Central memory CD4-positive, alpha-beta T cell (primary cell): ENCODE measurements around the gene SLC38A1.
"Not testable (repeated sequence)": the region's sequence is repeated elsewhere in the genome, so short reads cannot be mapped to it uniquely, and the experiment has no call there.

Experiments used
- DNase-seq: peaks from one replicate; pipeline ENCODE4 v3.0.0; 2022

SLC38A1 gene

DNA sequence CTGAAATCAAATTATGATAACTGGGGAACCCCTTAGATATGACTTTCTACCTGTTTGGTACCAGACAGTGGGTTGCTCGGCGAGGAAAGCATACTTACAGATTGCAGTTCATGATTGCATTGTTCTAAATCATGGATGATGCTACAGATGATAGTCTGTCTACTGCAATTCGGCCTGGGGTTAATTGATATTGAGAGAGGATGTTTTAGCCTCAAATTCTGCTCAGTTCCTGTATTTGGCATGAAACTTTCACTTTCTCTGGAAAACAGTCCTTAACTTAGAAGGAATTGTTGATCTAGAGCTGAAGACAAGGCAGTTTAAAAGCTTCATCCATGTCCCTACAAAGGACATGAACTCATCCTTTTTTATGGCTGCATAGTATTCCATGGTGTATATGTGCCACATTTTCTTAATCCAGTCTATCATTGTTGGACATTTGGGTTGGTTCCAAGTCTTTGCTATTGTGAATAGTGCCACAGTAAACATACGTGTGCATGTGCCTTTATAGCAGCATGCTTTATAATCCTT lies 106.2 kb downstream of the SLC38A1 start:
- DNase-seq: not testable (repeated sequence)

DNA sequence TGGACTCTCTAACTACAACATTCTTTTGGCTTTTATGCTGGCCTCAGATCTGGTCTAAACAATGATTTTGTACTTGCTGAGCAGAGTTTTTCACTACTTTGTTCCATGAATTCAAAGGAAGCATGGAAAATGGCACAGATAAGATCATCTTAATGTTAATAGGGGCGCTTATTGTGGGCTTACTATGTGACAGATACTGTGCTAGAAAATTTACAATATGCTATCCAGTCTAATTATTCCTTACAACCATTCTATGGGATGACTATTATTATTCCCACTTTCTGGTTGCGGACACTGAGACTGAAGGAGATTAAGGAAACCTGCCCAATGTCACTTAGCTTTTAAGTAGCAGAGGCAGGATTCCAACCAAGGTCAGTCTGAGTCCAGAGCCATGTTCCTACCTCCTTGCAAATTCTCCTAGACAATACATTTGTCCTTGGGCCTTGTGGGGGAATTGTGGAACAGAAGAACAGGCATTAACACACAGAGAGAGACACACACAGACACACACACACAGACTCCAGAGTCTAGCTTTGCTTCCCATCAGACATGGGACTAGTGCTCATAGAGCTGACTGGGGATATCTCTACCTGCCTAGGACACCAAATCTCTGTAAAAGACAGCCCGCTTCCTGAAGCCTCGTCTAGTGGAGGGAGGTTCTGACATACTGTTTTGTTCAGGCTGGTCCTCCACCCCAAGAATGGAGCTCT lies 107.7 kb downstream of the SLC38A1 start:
- no peak for DNase-seq

DNA sequence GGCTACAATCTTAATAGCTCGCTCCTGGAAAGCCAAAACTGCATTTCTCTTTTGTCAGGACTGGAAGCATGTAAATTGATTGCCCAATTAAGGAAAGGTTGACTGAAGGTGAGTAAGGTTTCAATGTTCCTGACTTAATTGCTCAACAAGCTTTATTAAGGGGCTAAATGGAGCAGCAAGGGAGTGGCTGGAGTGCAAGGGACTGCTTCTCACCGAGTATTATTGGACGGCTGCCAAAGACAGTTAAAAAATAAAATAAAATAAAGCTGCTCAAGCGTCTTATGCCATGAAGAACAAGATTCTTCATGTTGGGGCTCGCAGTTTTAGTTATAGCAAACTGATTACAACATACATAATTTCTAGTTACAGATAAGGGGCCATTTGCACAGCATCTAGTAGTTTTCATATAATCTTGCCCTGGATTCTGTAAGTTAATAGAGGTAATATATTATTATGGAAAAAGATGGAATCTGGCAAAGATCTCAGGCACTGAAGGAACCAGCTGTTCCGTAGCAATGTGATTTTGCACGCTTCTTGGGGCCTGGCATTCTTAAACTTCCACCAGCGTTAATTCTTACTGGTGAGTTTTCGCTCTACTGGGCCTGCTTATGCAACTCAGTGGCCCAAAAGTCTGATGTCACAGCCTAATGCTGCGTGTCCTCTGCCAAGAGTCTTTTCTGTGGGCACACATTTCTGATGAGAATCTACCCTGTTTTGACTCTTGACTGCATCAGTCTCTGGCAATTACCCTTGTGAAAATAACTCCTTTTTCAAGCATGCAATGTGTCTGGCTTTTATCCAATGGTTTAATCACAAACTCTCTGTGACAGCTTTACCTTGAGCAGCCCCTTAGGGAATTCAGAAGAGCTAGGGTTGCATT lies 108.5 kb downstream of the SLC38A1 start:
- no peak for DNase-seq

DNA sequence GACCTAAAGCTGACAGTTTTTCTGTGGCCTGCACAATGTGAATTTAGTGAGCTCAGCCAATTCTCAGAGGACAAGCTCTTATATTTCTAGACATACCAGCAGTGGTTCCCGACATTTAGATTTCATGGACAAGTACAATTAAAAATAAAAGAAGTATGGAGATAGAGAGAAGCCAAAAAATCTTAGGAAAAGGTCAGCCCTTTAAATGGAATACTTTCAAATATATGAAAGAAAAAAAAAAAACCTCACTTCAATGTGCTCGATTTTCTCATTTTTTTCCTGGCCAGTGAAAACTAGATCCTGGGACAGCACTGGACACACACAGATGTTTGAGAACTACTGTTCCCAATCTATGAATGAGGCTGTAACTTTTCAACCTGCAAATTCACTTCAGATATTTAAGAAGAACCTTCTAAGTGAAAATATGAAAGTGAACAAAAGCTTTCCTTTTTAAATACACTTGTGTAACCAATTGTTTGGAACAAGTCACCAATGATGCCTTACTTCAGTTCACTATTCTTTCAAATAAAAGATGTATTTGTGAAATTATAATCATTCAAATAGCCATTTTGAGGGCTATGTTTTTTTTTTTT lies 109.4 kb downstream of the SLC38A1 start:
- DNase-seq: no peak

DNA sequence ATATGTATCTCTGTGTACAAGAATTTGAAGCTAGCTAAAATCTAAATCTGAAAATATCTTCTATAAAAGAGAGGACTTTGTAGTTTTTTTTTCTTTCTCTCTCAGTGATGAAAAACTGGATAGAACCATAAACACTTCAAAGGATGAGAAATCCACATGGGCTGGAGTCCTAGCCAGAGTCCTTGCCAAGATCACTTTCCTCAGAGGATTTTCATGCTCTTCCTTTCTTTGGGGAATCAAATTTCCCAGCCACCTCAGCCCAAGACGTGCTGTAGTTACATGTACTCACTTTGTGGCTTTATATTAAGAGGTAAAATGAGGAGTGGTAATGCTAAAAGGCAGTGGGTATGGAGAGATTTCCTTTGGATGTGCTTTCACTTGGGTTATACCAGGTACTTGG lies 110.3 kb downstream of the SLC38A1 start:
- DNase-seq: no peak

DNA sequence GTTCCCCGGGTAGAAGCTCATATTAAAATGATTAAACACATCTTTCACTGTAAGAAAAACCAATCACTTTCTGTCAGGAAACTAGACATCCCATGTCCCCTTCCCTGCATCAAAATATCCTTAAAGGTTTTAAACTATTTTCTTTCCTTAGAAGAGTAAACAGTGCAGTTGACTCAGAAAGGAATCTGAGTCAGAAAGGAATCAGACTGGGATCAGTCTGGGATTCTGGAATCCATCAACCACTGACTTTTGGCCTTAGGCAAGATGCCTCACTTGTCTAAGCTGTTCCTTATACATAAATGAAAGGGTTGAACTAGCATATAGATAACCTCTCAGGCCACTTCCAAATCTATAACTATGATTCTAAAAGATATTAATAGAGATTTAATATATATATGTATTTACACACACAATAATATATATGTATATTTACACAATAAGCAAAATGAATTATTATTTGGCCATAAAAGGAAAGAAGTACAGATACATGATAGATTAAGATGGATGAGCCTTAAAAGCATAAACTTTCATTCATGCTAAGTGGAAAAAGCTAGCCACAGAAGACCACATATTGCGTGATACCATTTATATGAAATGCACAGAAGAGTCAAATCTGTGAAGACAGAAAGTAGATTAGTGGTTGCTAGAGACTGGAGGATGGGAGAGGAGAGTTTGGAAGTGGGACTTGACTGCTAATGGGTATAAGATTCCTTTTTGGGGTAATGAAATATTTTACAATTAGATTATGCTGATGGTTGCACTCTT lies 114.4 kb downstream of the SLC38A1 start:
- no peak for DNase-seq

DNA sequence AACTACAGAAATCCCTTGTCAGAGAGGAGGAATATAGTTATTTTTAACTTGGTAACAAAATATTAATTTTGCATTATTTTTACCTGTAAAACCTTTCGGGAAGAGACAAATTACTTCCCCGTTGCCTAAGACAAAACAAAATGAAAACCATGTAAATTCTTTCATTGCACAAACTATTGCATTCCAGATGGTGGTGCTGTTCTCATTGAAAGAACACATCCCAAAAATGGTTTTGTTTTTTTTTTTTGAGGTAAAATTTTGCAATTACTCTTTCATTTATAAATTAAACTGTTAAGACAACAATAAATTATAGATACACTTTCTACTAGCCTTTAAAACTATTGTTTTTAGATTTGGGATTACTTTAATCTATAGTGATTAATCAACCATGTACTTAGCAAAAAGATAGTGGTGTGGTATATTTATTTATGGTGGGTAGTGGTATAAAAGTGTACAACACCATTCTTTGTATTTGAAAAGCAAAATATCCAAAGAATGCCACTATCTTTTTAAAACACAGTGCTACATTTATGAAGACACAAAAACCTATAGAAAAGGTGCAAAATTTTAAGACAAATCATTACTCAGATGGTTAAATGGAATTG lies 115.5 kb downstream of the SLC38A1 start:
- peak; percentile 28 for DNase-seq

DNA sequence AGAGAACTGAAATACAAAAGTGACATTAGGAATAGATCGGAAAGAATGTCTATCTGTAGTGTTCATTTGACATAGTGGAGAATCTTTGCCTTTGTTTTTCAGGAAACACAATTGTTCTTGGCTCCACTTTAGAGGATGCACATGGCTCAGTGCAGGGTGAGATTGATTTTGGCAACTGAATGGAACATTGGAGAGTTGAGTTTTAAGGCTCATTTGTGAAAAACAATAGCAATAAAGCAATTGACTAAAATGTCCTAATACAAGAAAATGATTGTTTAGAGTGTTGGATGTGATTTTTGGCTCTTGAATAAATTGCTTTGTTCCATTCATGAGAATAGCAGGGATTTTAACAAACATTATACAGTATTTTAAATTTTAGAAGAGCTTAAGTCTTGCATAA lies 116.4 kb downstream of the SLC38A1 start:
- DNase-seq: no peak

DNA sequence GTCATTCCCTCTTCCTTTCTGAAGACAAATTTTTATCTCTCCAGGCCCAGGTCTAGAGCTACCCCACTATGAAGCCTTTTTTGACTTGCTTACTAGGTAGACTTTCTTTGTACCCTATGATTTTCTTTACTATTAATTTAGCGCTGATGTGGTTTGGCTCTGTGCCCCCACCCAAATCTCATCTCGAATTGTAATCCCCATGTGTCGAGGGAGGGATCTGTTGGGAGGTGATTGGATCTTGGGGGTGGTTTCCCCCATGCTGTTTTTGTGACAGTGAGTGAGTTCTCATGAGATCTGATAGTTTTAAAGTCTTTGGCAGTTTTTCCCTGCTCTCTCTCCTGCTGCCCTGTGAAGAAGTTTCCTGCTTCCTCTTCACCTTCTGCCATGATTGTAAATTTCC lies 118.1 kb downstream of the SLC38A1 start:
- DNase-seq: no peak

DNA sequence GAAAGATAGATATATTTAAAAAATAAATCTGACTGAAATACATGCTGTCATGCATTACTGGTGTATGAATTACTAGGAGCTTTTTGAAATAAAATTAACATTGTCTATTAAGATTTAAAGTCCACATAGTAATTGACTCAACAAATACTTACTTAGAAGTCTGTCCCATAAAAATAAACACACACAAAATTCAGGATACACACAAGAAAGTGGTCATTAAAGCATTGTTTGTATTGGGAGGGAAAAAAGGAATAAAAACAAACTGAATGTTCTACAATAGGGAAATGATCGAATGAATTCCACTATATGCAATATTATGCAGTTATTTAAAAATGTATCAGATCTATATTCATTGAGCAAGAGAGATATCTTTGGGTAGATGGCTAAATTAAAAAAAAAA lies 118.9 kb downstream of the SLC38A1 start:
- DNase-seq: no peak

DNA sequence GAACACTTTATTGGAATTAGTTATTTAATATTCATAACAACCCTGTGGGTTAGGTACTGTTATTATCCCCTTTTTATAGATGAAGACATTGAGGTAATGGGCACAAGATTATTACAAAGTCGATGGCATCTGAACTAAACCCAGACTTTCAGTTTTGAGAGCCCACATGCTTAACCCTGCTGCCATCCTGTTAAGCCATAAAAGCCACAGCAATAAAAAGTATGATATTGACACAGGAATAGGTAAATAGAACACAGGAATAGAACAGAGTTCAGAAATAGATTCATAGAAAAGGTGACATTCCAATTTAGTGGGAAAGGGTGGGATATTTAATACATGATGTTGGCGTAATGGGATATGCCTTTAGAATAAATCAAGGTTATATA lies 119.8 kb downstream of the SLC38A1 start:
- DNase-seq: no peak

DNA sequence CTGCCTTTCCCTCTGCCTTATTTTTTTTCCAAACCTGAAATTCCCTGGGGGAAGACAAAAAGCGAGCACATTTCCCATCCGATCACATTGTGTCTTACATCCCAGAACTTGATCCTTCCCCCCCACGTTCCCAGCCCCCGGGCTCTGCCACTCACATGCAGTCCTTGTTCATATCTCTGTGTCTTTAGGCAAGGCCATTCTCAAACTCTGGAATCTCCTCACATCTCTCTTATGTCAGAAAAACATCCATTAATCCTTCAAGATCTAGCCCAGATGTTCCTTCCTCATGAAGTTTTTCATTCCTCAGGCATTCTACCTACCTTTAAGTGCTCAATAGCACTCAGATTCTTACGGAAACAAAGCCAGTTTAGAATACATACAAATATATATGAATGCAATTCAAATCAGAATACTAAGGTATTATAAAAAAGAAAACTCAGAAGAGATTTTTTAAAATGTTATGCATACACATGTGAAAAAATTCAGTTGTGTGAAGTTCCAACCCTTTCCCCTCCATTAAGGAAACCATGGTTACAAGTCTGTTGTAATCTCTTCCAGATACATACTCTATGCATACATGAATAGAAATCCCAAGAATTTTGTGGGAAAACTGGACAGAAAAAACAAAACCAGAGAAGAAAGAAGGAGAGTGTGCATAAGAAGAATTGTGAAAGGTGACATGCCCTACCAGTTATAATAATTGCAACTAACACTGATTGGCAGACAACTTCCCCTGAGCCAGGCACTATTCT lies 120.3 kb downstream of the SLC38A1 start:
- no peak for DNase-seq

DNA sequence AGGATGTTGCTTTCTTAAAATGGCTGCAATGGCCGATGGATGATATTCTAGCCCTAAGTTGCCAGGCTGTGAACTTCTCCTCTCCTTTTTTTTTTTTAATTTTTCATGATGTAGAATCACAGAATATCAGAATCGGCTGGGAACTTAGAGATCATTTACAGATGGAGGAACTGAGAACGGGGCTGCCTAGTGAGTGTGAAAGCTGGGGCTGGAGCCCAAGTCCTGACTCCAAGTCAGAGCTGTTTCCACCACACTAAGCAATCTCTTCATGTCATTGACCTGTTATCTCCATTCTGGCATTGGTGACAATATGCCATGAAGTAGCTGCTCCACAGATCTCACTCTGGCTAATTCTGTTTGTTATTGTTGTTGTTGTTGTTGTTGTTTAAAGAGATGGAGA lies 121.7 kb downstream of the SLC38A1 start:
- DNase-seq: no peak

DNA sequence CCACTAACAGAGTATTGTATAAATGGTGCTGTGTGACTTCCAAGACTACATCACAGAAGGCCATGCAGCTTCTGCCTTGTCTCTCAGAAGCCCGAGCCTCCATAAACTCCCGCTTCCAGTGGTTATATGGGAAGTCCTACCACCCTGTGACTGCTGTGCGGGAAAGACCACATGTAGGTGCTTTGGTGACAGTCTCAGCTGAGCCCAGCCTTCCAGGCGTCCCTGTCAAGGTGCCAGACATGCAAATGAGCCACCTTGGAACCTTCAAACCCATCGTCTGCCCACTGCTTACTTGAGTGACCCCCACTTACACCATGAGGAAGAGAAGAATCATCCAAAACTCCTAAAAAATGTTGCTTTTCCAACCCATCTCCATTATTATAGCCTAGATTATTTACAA lies 123.0 kb downstream of the SLC38A1 start:
- DNase-seq: no peak

DNA sequence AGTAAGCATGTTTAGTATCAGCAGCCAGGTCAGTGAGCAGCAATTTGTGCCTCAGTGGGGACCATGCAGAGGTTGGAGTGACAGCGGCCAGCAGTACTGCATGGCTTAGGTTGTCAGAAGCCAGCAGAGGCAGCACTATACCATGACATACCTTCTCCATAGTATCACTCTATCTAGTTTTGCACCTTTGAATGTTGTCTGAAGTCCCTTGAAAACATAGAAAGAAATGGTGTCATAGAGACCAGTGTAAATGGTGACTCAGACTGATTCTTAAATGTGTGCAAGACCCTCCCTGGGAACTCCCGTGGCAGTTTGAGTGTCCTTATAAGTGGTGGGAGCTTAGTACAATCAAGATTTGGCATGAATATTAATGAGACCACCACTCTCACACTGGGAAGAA lies 124.4 kb downstream of the SLC38A1 start:
- DNase-seq: no peak

DNA sequence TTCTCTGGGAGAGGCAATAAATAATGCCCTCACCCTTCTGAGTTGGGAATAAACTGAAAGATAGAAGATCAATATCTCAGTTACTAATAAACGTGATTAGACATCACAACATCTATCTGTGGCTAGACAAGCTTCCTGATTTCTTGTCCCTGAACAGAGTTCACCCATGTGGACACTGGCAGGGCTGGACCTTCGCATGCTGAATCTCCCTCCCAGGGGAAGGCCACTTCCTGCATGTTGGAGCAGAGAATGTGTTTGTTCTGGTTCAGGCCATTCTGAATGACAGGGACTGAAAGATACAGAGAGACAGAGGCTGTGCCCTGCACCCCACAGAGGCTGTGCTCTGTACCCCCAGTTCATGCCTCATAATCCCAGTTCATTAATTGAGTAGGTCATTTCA lies 132.6 kb downstream of the SLC38A1 start:
- no peak for DNase-seq

DNA sequence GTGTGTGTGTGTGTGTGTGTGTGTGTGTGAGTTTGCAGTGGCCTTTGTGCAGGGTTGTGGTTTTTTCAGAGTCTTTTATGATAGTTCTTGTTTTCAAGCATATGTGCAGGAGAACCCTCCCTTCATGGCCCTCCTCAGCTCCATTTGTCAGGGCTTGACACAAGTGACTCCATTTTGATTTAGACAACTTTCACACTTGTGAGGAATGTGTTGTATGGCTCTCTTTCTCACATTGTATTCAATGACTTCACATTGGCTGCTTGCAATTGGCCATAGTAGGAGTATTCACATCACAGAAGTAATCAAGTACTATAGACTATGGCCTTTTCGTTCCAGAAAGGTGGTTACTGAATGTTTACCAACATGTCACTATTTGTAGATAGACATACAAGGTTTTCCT lies 133.1 kb downstream of the SLC38A1 start:
- no peak for DNase-seq

DNA sequence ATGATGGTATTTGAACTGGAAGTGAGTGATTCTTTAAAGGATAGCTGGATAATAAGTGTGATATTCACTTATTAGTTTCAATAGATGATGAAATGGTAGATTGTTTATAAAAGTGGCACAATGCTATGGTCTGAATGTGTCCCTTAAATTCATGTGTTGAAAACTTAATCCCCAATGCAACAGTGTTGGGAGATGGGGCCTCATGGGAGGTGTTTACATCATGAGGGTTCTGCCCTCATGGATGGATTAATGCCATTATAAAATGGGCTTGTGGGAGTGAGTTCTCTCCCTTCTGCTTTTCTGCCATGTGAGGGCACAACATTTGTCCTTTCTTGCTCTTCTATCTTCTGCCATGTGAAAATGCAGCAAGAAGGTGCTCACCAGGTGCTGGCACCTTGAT lies 134.0 kb downstream of the SLC38A1 start:
- DNase-seq: no peak

DNA sequence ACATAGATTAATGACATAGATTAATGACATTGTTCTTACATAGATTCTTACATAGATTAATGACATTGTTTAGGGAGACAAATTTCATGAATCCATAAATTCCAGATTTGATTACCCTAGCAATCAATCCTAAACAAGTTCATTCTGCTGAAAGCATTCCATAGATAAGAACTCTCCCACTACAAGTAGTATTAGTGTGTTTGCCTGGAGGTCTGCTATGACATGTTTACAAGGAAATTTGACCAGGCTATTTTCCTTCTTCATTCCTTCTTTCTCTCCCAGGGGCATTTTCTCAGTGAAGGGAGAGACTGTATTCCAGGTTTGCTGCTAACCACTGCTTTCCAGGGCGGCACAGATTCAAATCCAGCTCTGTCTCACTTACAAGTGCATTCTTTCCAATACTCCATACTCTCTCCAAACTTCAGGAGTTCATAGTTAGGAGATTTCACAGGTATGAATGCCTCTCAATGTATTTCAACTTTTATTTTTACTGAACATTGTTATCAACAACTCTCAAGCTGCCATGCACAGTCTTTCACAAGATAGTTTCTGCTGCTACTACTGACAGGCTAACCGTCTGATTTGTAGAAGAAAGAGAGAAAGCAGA lies 134.5 kb downstream of the SLC38A1 start:
- DNase-seq: no peak

DNA sequence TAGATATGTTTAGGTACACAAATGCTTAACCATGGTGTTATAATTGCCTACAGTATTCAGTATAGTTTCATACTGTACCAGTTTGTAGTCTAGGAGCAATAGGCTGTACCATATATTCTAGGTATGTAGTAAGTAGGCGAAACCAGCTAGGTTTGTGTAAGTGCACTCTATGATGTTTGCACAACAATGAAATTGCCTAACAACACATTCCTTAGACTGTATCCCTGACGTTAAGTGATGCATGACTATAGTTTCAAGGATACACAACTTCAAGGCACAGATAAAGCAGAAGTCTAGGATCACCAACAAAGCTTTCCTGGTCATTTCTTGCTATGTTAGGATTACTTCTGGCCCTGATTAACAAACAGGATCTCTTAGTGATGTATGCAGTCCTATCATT lies 135.1 kb downstream of the SLC38A1 start:
- no peak for DNase-seq
